Spinal cord (tissue), 10 donors: ENCODE measurements around the gene CKMT1A. TPM values are rescaled to one million over a fixed set of nuclear protein-coding genes. Genes with fewer than 3 reads are reported as not detected.
"Not testable (repeated sequence)": the region's sequence is repeated elsewhere in the genome, so short reads cannot be mapped to it uniquely, and the experiment has no call there.

ENCODE experiments used
- DNase-seq, 6 donors: peaks; one replicate each; pipeline versions ENCODE4 v3.0.0 to v3.0.0-alpha.2; 2013 to 2015; ENCODE audit warnings: low spot score in 6 of 6, low read depth in 4 of 6
- H3K27ac ChIP-seq: one replicate; pipeline ENCODE4 v1.5.1; 2013; ENCODE audit warnings: low read depth, low read length, control low read depth
- H3K27me3 ChIP-seq: one replicate; pipeline ENCODE4 v1.6.1; 2013; ENCODE audit warnings: low read length; ENCODE audit not compliant: control insufficient read depth, insufficient read depth
- H3K36me3 ChIP-seq: one replicate; pipeline ENCODE4 v1.6.1; 2013; ENCODE audit warnings: low read length; ENCODE audit not compliant: control insufficient read depth, insufficient read depth
- H3K4me1 ChIP-seq: one replicate; pipeline ENCODE4 v1.6.1; 2013; ENCODE audit warnings: low read length; ENCODE audit not compliant: control insufficient read depth, insufficient read depth
- H3K4me3 ChIP-seq: one replicate; pipeline ENCODE4 v1.5.1; 2013; ENCODE audit warnings: low read depth, low read length, control low read depth
- H3K9me3 ChIP-seq: one replicate; pipeline ENCODE4 v1.6.1; 2013; ENCODE audit warnings: low read length; ENCODE audit not compliant: control insufficient read depth, insufficient read depth
- WGBS: methylation state at CpG from one replicate; pipeline ENCODE4 v1.1.5; 2013; ENCODE audit warnings: missing lambda C conversion rate; ENCODE audit not compliant: insufficient coverage; 5-methylcytosine and 5-hydroxymethylcytosine counted together
- long read RNA-seq, 4 donors: transcript quantifications; one replicate each; lab custom pipeline, GENCODE V29; 2026
- polyA plus RNA-seq, 2 donors: library from polyadenylated mRNA; unstranded; fragments of 120-200 nt; gene quantifications; one replicate each; pipeline ENCODE4 v1.2.1, GENCODE V29; 2013; ENCODE audit not compliant: insufficient read length in 2 of 2
- total RNA-seq, 2 donors: library from RNA; depleted of rRNA in 1 of 2; stranded (reverse); fragments of 120-200 nt in 1 of 2; fragments of >200 nt in 1 of 2; gene quantifications; one replicate each; pipeline versions ENCODE4 v1.2.3 to v1.2.4, GENCODE V29; 2013 to 2014
- donor health status: healthy.

CKMT1A gene
- total RNA-seq (10 to 100 TPM in 1 of 2 donors, 1 to 10 TPM in 1; 7.1 to 21.5 TPM), polyA plus RNA-seq (10 to 100 TPM; 48.9 to 54.7 TPM)
- long read RNA-seq, donor 1, transcript CKMT1A-202 (9 exons, 1,911 nt) = major isoform, 6 of 6 reads
- long read RNA-seq, donor 1, partial matches to known transcripts = 0 of 6 reads
- long read RNA-seq, donor 1, other reads (novel, unspliced or antisense) = 0 of 6 reads
- long read RNA-seq, donor 2, transcript CKMT1A-202 (9 exons, 1,911 nt) = major isoform, 8 of 8 reads
- long read RNA-seq, donor 2, partial matches to known transcripts = 0 of 8 reads
- long read RNA-seq, donor 2, other reads (novel, unspliced or antisense) = 0 of 8 reads
- long read RNA-seq, donor 3, transcript CKMT1A-202 (9 exons, 1,911 nt) = major isoform, 5 of 5 reads
- long read RNA-seq, donor 3, partial matches to known transcripts = 0 of 5 reads
- long read RNA-seq, donor 3, other reads (novel, unspliced or antisense) = 0 of 5 reads
- long read RNA-seq, donor 4 = 0 reads

- not testable (repeated sequence) for DNase-seq, H3K27ac ChIP-seq, H3K9me3 ChIP-seq, H3K36me3 ChIP-seq, H3K27me3 ChIP-seq, H3K4me1 ChIP-seq, H3K4me3 ChIP-seq
- WGBS = no CpG with 5 or more reads among the region's 43 CpGs
These were observed at the start of gene CKMT1A for GRCh38 chr15:43693148-43694022. Gene CKMT1A (plus strand): TSS chr15:43693859. CDS start chr15:43694051, 192 bp downstream.

DNA sequence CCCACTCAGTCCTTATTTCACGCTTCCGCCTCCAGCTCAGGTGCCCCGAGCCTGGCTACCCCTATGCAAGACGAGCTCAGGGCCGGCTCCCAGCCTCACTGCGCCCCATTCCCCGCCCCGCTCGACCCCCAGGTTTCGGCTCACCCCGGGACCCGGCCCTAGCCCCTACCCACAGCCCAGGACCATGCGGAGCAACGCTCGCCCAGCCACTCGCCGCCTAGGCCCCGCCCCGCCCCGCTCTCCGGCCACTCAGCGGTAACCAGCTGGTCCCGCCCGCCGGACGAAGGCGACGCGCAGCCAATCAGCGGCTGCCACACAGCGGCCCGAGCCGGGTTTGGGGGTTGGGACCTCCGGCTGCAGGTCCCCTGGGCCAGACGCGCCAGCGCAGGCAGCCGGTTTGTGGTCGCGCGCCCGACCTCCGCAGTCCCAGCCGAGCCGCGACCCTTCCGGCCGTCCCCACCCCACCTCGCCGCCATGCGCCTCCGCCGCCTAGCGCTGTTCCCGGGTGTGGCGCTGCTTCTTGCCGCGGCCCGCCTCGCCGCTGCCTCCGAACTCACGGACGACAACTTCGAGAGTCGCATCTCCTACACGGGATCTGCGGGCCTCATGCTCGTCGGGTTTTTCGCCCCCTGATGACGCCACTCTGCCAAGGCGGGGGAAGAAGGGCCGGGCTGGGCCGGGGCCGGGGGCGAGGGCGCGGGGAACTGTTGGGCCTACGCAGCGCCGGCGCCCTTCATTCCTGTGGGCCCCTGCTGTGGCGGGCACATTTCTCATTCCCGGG is 44.8 kb upstream of the CKMT1A start, which contains the start of gene CATSPER2:
TSS of gene CATSPER2 (minus strand) at position 196 of the 781 bp plus-strand sequence. CDS start 783 bp downstream, outside the sequence.
- Histone ChIP-seq H3K36me3 (peaks cover 14% of the 10 kb centered on the region), H3K9me3 (no peaks in the 10 kb centered on the region), H3K4me3 (no peak within 1 kb of the TSS), H3K4me1 (no peaks in the 10 kb centered on the region), H3K27ac (no peak within 1 kb of the TSS), H3K27me3 (no peaks in the 10 kb centered on the region)
- DNase-seq = no peak
- WGBS = 71% methylated on average over 85 of the region's 85 CpGs

- not testable (repeated sequence) for H3K9me3 ChIP-seq, H3K27me3 ChIP-seq, H3K4me3 ChIP-seq, H3K27ac ChIP-seq, H3K4me1 ChIP-seq, DNase-seq
- 89% methylated on average over 3 of the region's 16 CpGs for WGBS
- peaks cover 14% of the 10 kb centered on the region for H3K36me3 ChIP-seq
These were observed 44.2 kb upstream of the CKMT1A start for GRCh38 chr15:43649430-43649926.

GRCh38 chr15:43659727-43660126 is 33.9 kb upstream of the CKMT1A start:
- not testable (repeated sequence) for H3K27me3 ChIP-seq, H3K27ac ChIP-seq, H3K9me3 ChIP-seq, H3K4me3 ChIP-seq, DNase-seq, H3K4me1 ChIP-seq, H3K36me3 ChIP-seq
- no CpG with 5 or more reads among the region's 10 CpGs for WGBS

DNA sequence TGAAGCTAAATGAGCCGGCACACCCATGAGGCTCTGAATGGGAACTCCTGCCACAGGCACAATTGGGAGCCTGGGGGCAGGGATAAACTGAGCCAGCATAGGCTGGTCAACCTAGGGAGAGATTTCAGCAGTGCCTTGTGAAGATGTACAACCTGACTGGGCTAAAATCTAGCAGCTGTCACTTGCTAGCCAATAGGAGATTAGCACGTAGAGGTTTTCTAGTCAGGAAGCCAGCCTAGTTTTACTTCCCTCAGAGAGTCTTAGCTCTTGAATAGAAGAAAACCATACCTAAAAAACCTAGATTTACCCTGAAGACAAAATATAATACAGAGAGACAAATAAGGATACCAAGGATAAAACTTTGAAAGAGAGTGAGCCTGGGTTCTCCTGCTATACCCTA is 31.4 kb upstream of the CKMT1A start:
- H3K4me1 ChIP-seq, DNase-seq, H3K36me3 ChIP-seq, H3K4me3 ChIP-seq, H3K9me3 ChIP-seq, H3K27ac ChIP-seq, H3K27me3 ChIP-seq: not testable (repeated sequence)
- WGBS = no CpG with 5 or more reads among the region's 2 CpGs

- WGBS = no CpG with 5 or more reads among the region's 8 CpGs
- not testable (repeated sequence) for H3K27ac ChIP-seq, DNase-seq, H3K4me1 ChIP-seq, H3K27me3 ChIP-seq, H3K4me3 ChIP-seq, H3K9me3 ChIP-seq, H3K36me3 ChIP-seq
These were observed 30.3 kb upstream of the CKMT1A start for GRCh38 chr15:43663333-43663732.

GRCh38 chr15:43666177-43666576 is 27.5 kb upstream of the CKMT1A start:
- no CpG with 5 or more reads among the region's 1 CpG for WGBS
- DNase-seq, H3K9me3 ChIP-seq, H3K27me3 ChIP-seq, H3K4me1 ChIP-seq, H3K36me3 ChIP-seq, H3K4me3 ChIP-seq, H3K27ac ChIP-seq: not testable (repeated sequence)

DNA sequence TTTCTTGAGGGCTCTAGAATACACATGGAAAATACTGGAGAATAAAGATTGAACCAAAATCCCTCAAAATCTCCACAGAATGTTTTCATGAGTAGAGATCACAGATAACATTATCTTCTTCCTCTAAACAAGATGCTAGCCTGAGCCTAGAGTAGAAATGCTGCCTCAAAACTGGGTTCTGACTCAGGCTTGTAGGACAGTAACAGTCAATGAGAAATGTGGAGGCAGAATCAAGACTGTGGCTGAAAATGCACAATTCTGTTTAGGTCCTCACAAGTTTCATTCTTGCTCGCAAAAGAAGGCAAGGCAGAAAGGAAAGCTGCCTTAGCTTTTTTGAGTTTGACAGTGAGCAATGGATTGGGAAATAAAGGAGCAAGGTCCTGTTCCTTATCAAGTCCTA is 19.5 kb upstream of the CKMT1A start:
- not testable (repeated sequence) for H3K36me3 ChIP-seq, H3K27me3 ChIP-seq
- WGBS = no CpG with 5 or more reads among the region's 1 CpG

More for the DNA sequence above, 19.5 kb upstream of the CKMT1A start:
- H3K4me3 ChIP-seq, H3K27ac ChIP-seq, H3K9me3 ChIP-seq, H3K4me1 ChIP-seq, DNase-seq: not testable (repeated sequence)
